NCI-H2171 (cell line): Measurements from ENCODE around the gene SLC47A2.
A peak's percentile ranks its signal among the peaks of the same experiment; 100 is the strongest.

ENCODE experiments used
- DNase-seq: peaks from one replicate; lab custom pipeline; 2025; lab: John Stamatoyannopoulos, UW

Gene SLC47A2

GRCh38 chr17:19664136-19664820, 52.1 kb downstream of the SLC47A2 start:
- no peak for DNase-seq

GRCh38 chr17:19663097-19663496, 53.3 kb downstream of the SLC47A2 start:
- DNase-seq: no peak

GRCh38 chr17:19661121-19661520, 55.3 kb downstream of the SLC47A2 start:
- no peak for DNase-seq

- no peak for DNase-seq
Measured at GRCh38 chr17:19660219-19660870, 56.0 kb downstream of the SLC47A2 start.

- no peak for DNase-seq
Measured at GRCh38 chr17:19659366-19660177, 56.8 kb downstream of the SLC47A2 start.

- DNase-seq: no peak
Measured at GRCh38 chr17:19656851-19657581, 59.4 kb downstream of the SLC47A2 start.

GRCh38 chr17:19656336-19656735, 60.0 kb downstream of the SLC47A2 start:
- no peak for DNase-seq

- no peak for DNase-seq
Measured at GRCh38 chr17:19654896-19655295, 61.5 kb downstream of the SLC47A2 start.

- no peak for DNase-seq
Measured at GRCh38 chr17:19654342-19654886, 62.0 kb downstream of the SLC47A2 start.

GRCh38 chr17:19652595-19652994, 63.8 kb downstream of the SLC47A2 start:
- no peak for DNase-seq

- DNase-seq: no peak
Measured at GRCh38 chr17:19651451-19652238, 64.7 kb downstream of the SLC47A2 start.

GRCh38 chr17:19650826-19651225, 65.6 kb downstream of the SLC47A2 start:
- DNase-seq: no peak

- DNase-seq: no peak
Measured at GRCh38 chr17:19649274-19649541, 67.2 kb downstream of the SLC47A2 start.

- DNase-seq: peak; percentile 93
Measured at GRCh38 chr17:19648475-19649273, 67.7 kb downstream of the SLC47A2 start, which contains the start of gene ALDH3A2. Gene ALDH3A2 (plus strand): TSS chr17:19648751. CDS start chr17:19648972, 221 bp downstream.

- peak; percentile 61 for DNase-seq
Measured at GRCh38 chr17:19647697-19648474, 68.5 kb downstream of the SLC47A2 start.

- no peak for DNase-seq
Measured at GRCh38 chr17:19646788-19647696, 69.3 kb downstream of the SLC47A2 start.

GRCh38 chr17:19645734-19646201, 70.6 kb downstream of the SLC47A2 start:
- DNase-seq: no peak

GRCh38 chr17:19644493-19645210, 71.7 kb downstream of the SLC47A2 start:
- no peak for DNase-seq
